Glutamatergic neuron (in vitro differentiated cells): ENCODE data around the gene ZAP70. TPM values are rescaled to one million over a fixed set of nuclear protein-coding genes. Genes with fewer than 3 reads are reported as not detected.

ENCODE experiments used
- DNase-seq: peaks from one replicate; pipeline ENCODE4 v3.0.0; 2022
- H3K27ac Mint-ChIP-seq: one replicate; pipeline ENCODE4 v1.8.0; 2020; ENCODE audit warnings: mild to moderate bottlenecking, mixed read lengths, inconsistent platforms; ENCODE audit not compliant: unreplicated experiment
- H3K27me3 Mint-ChIP-seq: one replicate; pipeline ENCODE4 v1.8.0; 2020; ENCODE audit warnings: mild to moderate bottlenecking, moderate library complexity, mixed read lengths, inconsistent platforms; ENCODE audit not compliant: unreplicated experiment
- H3K36me3 Mint-ChIP-seq: one replicate; pipeline ENCODE4 v1.8.0; 2020; ENCODE audit warnings: mild to moderate bottlenecking, mixed read lengths, inconsistent platforms; ENCODE audit not compliant: unreplicated experiment
- H3K4me1 Mint-ChIP-seq: one replicate; pipeline ENCODE4 v1.8.0; 2020; ENCODE audit warnings: mild to moderate bottlenecking, low read depth, mixed read lengths, inconsistent platforms; ENCODE audit not compliant: unreplicated experiment
- H3K4me3 Mint-ChIP-seq: one replicate; pipeline ENCODE4 v1.8.0; 2020; ENCODE audit warnings: mild to moderate bottlenecking, mixed read lengths, inconsistent platforms; ENCODE audit not compliant: unreplicated experiment
- H3K9me3 Mint-ChIP-seq: one replicate; pipeline ENCODE4 v1.8.0; 2020; ENCODE audit warnings: mild to moderate bottlenecking, moderate library complexity, mixed read lengths, inconsistent platforms; ENCODE audit not compliant: unreplicated experiment
- CTCF ChIP-seq: fragments of 200-600 bp; sonication (generic); IDR thresholded peaks from one replicate; pipeline ENCODE4 v1.5.0; 2021; ENCODE audit not compliant: partially characterized antibody, unreplicated experiment
- total RNA-seq: library from RNA; stranded (reverse); fragmentation: NEBNext Ultra II Directional; extraction: Animal tissue kit (Norgen Biotek cat#: 25700); gene quantifications from one replicate; pipeline ENCODE4 v1.2.1, GENCODE V29; 2021; ENCODE audit not compliant: unreplicated experiment

Gene ZAP70
- total RNA-seq, 1 donor from 2014 or later, result 1.3 TPM

GRCh38 chr2:97701851-97702465 is 11.4 kb upstream of the ZAP70 start:
- Mint-ChIP-seq H3K4me3 (no peak overlapping the region), H3K27me3 (no peaks in the 10 kb centered on the region), H3K9me3 (peaks cover 3% of the 10 kb centered on the region), H3K36me3 (no peaks in the 10 kb centered on the region), H3K27ac (no peak overlapping the region), H3K4me1 (peaks cover 20% of the 10 kb centered on the region)
- DNase-seq, result no peak
- TF ChIP-seq CTCF, result no peak

- no peak for TF ChIP-seq CTCF
- no peak overlapping the region for H3K4me3 Mint-ChIP-seq
- no peaks in the 10 kb centered on the region for H3K27me3 Mint-ChIP-seq
- peaks cover 19% of the 10 kb centered on the region for H3K4me1 Mint-ChIP-seq
- DNase-seq, result no peak
- no peak overlapping the region for H3K27ac Mint-ChIP-seq
- H3K9me3 Mint-ChIP-seq, result peaks cover 3% of the 10 kb centered on the region
- no peaks in the 10 kb centered on the region for H3K36me3 Mint-ChIP-seq
Observed at GRCh38 chr2:97702731-97703470, 10.5 kb upstream of the ZAP70 start.

- peaks cover 3% of the 10 kb centered on the region for H3K9me3 Mint-ChIP-seq
- no peaks in the 10 kb centered on the region for H3K36me3 Mint-ChIP-seq
- no peak for DNase-seq
- no peak overlapping the region for H3K4me3 Mint-ChIP-seq
- H3K27me3 Mint-ChIP-seq, result no peaks in the 10 kb centered on the region
- peaks cover 14% of the 10 kb centered on the region for H3K4me1 Mint-ChIP-seq
- no peak for TF ChIP-seq CTCF
- H3K27ac Mint-ChIP-seq, result no peak overlapping the region
Observed at GRCh38 chr2:97703741-97704140, 9.6 kb upstream of the ZAP70 start.

GRCh38 chr2:97704989-97705388 is 8.4 kb upstream of the ZAP70 start:
- H3K27ac Mint-ChIP-seq, result no peak overlapping the region
- H3K4me1 Mint-ChIP-seq, result peaks cover 10% of the 10 kb centered on the region
- H3K27me3 Mint-ChIP-seq, result no peaks in the 10 kb centered on the region
- no peak for TF ChIP-seq CTCF
- no peaks in the 10 kb centered on the region for H3K36me3 Mint-ChIP-seq
- peaks cover 5% of the 10 kb centered on the region for H3K9me3 Mint-ChIP-seq
- H3K4me3 Mint-ChIP-seq, result no peak overlapping the region
- DNase-seq, result no peak

- Mint-ChIP-seq H3K9me3 (peaks cover 2% of the 10 kb centered on the region), H3K36me3 (no peaks in the 10 kb centered on the region), H3K4me3 (no peak overlapping the region), H3K27ac (no peak overlapping the region), H3K4me1 (peaks cover 7% of the 10 kb centered on the region), H3K27me3 (no peaks in the 10 kb centered on the region)
- DNase-seq, result no peak
- TF ChIP-seq CTCF, result no peak
Observed at GRCh38 chr2:97706112-97706511, 7.3 kb upstream of the ZAP70 start.
